GM23338 (cell line): ENCODE measurements around the gene CELA2A. TPM values are rescaled to one million over a fixed set of nuclear protein-coding genes. Genes with fewer than 3 reads are reported as not detected.

ENCODE experiments used
- ATAC-seq: fragments of 200-7000 bp; cut with Tn5 transposase; 3 replicates; pipeline ENCODE4 v1.9.1; 2020
- DNase-seq: peaks from one replicate; pipeline ENCODE4 v3.0.0-alpha.2; 2015; ENCODE audit warnings: low spot score
- H2AFZ ChIP-seq: fragments of 200-600 bp; sonication (generic); 2 replicates; pipeline ENCODE4 v1.8.0; 2016; ENCODE audit warnings: antibody characterized with exemption, mild to moderate bottlenecking, moderate library complexity
- H3F3A ChIP-seq: fragments of 200-600 bp; sonication (generic); replicated peaks from 2 replicates; pipeline ENCODE4 v1.8.0; 2017; ENCODE audit warnings: antibody characterized with exemption, mixed run types, low read depth
- H3K27ac ChIP-seq: fragments of 200-600 bp; sonication (generic); 2 replicates; pipeline ENCODE4 v1.6.1; 2016; ENCODE audit warnings: low read depth
- H3K27me3 ChIP-seq: fragments of 200-600 bp; sonication (generic); 2 replicates; pipeline ENCODE4 v1.8.0; 2016; ENCODE audit warnings: mild to moderate bottlenecking, mixed run types, moderate library complexity; ENCODE audit not compliant: insufficient read depth
- H3K36me3 ChIP-seq: fragments of 200-600 bp; sonication (generic); 2 replicates; pipeline ENCODE4 v1.8.0; 2016; ENCODE audit warnings: mild to moderate bottlenecking; ENCODE audit not compliant: insufficient read depth
- H3K4me1 ChIP-seq: fragments of 200-600 bp; sonication (generic); 2 replicates; pipeline ENCODE4 v1.8.0; 2016; ENCODE audit warnings: mild to moderate bottlenecking, moderate library complexity; ENCODE audit not compliant: insufficient read depth
- H3K4me2 ChIP-seq: fragments of 200-600 bp; sonication (generic); 2 replicates; pipeline ENCODE4 v1.7.1; 2017; ENCODE audit warnings: mixed run types
- H3K4me3 ChIP-seq: fragments of 200-600 bp; sonication (generic); 2 replicates; pipeline ENCODE4 v1.6.1; 2016; ENCODE audit warnings: mixed run types
- H3K79me2 ChIP-seq: fragments of 200-600 bp; sonication (generic); replicated peaks from 2 replicates; pipeline ENCODE4 v1.8.0; 2017; ENCODE audit warnings: mild to moderate bottlenecking; ENCODE audit not compliant: insufficient read depth
- H3K9me2 ChIP-seq: fragments of 200-600 bp; sonication (generic); 2 replicates; pipeline ENCODE4 v1.8.0; 2017; ENCODE audit not compliant: insufficient read depth
- H4K20me1 ChIP-seq: fragments of 200-600 bp; sonication (generic); replicated peaks from 2 replicates; pipeline ENCODE4 v1.8.0; 2017; ENCODE audit warnings: mild to moderate bottlenecking; ENCODE audit not compliant: insufficient read depth
- H3K27ac Mint-ChIP-seq: 2 replicates; pipeline ENCODE4 v1.8.0; 2020; ENCODE audit warnings: inconsistent platforms, mild to moderate bottlenecking, moderate library complexity, mixed read lengths
- H3K27me3 Mint-ChIP-seq: 3 replicates; pipeline ENCODE4 v1.8.0; 2022; ENCODE audit warnings: low read depth, mild to moderate bottlenecking, moderate library complexity, mixed read lengths, inconsistent platforms; ENCODE audit not compliant: insufficient read depth, poor library complexity
- H3K36me3 Mint-ChIP-seq: 3 replicates; pipeline ENCODE4 v1.8.0; 2021; ENCODE audit warnings: low read depth, mild to moderate bottlenecking, inconsistent platforms, moderate library complexity, mixed read lengths
- H3K4me1 Mint-ChIP-seq: 3 replicates; pipeline ENCODE4 v1.8.0; 2020; ENCODE audit warnings: mild to moderate bottlenecking, inconsistent platforms, mixed read lengths
- H3K4me3 Mint-ChIP-seq: 3 replicates; pipeline ENCODE4 v1.8.0; 2021; ENCODE audit warnings: moderate library complexity, mild to moderate bottlenecking, inconsistent platforms, mixed read lengths
- H3K9me3 Mint-ChIP-seq: 3 replicates; pipeline ENCODE4 v1.8.0; 2020; ENCODE audit warnings: moderate library complexity, mild to moderate bottlenecking, inconsistent platforms, mixed read lengths
- CREB1 ChIP-seq: fragments of 250-450 bp; sonication (Bioruptor Pico); IDR thresholded peaks from 2 replicates; pipeline ENCODE4 v1.5.0; 2020; ENCODE audit warnings: low read depth, mild to moderate bottlenecking, moderate library complexity
- CTCF ChIP-seq, 2 experiments: fragments of 200-600 bp in 1 of 2; sonication (generic) in 1 of 2; conservative IDR thresholded peaks; 2 replicates each; pipeline versions ENCODE4 v1.5.1 to v1.6.1; 2016 to 2017; ENCODE audit warnings: antibody characterized with exemption in 2 of 2, low read depth in 2 of 2, mild to moderate bottlenecking in 2 of 2, moderate library complexity in 1 of 2
- ETS1 ChIP-seq: IDR thresholded peaks from 2 replicates; pipeline ENCODE4 v1.6.1; 2016; ENCODE audit warnings: antibody characterized with exemption
- EZH2 ChIP-seq: fragments of 200-600 bp; sonication (generic); IDR thresholded peaks from one replicate; pipeline ENCODE4 v1.8.0; 2017; ENCODE audit warnings: antibody characterized with exemption, mild to moderate bottlenecking, low read depth; ENCODE audit not compliant: unreplicated experiment
- EZH2phosphoT487 ChIP-seq: fragments of 200-600 bp; sonication (generic); IDR thresholded peaks from one replicate; pipeline ENCODE4 v1.8.1; 2018; ENCODE audit warnings: antibody characterized with exemption; ENCODE audit not compliant: unreplicated experiment
- JUNB ChIP-seq: IDR thresholded peaks from one replicate; pipeline ENCODE4 v1.6.1; 2016; ENCODE audit warnings: antibody characterized with exemption; ENCODE audit not compliant: unreplicated experiment
- NANOG ChIP-seq: IDR thresholded peaks from 2 replicates; pipeline ENCODE4 v1.6.1; 2016; ENCODE audit warnings: antibody characterized with exemption, borderline replicate concordance
- POLR2AphosphoS5 ChIP-seq: IDR thresholded peaks from 2 replicates; pipeline ENCODE4 v1.6.1; 2016; ENCODE audit warnings: antibody characterized with exemption, low read depth
- REST ChIP-seq: IDR thresholded peaks from one replicate; pipeline ENCODE4 v1.6.1; 2018; ENCODE audit warnings: antibody characterized with exemption; ENCODE audit not compliant: unreplicated experiment
- STAT1 ChIP-seq: IDR thresholded peaks from one replicate; pipeline ENCODE4 v1.6.1; 2016; ENCODE audit warnings: antibody characterized with exemption; ENCODE audit not compliant: unreplicated experiment
- ZNF114 ChIP-seq: fragments of 250-450 bp; sonication (Bioruptor Pico); IDR thresholded peaks from 2 replicates; pipeline ENCODE4 v1.5.0; 2020; ENCODE audit warnings: mild to moderate bottlenecking, moderate library complexity
- ZNF331 ChIP-seq: fragments of 250-450 bp; sonication (Bioruptor Pico); IDR thresholded peaks from 2 replicates; pipeline ENCODE4 v1.5.0; 2020; ENCODE audit warnings: low read depth, mild to moderate bottlenecking, moderate library complexity
- ZNF462 ChIP-seq: fragments of 250-450 bp; sonication (Bioruptor Pico); IDR thresholded peaks from 2 replicates; pipeline ENCODE4 v1.5.0; 2020; ENCODE audit warnings: mild to moderate bottlenecking, moderate library complexity
- polyA plus RNA-seq: library from polyadenylated mRNA; unstranded; fragments of >200 nt; fragmentation: Nextera tagmentation; extraction: Ambion mirVana; gene quantifications from 2 replicates; pipeline ENCODE4 v1.2.1, GENCODE V29; 2016
- total RNA-seq: library from RNA; depleted of rRNA; stranded (reverse); fragments of >200 nt; shearing (Covaris generic); gene quantifications from 2 replicates; pipeline ENCODE4 v1.2.3, GENCODE V29; 2014

CELA2A gene
- total and polyA plus RNA-seq, 2 experiments from 2014 or later, result not detected

GRCh38 chr1:15418806-15419515, 37.6 kb upstream of the CELA2A start:
- Mint-ChIP-seq H3K4me1 (peaks cover 6% of the 10 kb centered on the region), H3K4me3 (no peak overlapping the region), H3K9me3 (peaks cover 8% of the 10 kb centered on the region; the same call in 2 of the 3 replicates), H3K36me3 (peaks cover 5% of the 10 kb centered on the region; the same call in 2 of the 3 replicates), H3K27ac (no peak overlapping the region), H3K27me3 (peaks cover 7% of the 10 kb centered on the region)
- Histone ChIP-seq H3K9me2 (no peaks in the 10 kb centered on the region), H3K4me3 (no peak overlapping the region), H2AFZ (no peak overlapping the region), H3K27ac (no peak overlapping the region), H3K79me2 (no peaks in the 10 kb centered on the region), H4K20me1 (no peaks in the 10 kb centered on the region; the same call in 1 of the 2 replicates), H3K4me1 (no peaks in the 10 kb centered on the region), H3K27me3 (no peaks in the 10 kb centered on the region), H3K4me2 (no peak overlapping the region), H3F3A (no peaks in the 10 kb centered on the region), H3K36me3 (no peaks in the 10 kb centered on the region)
- TF ChIP-seq ZNF462 (CRISPR knock-in tag) (no peak), ETS1 (no peak), ZNF114 (CRISPR knock-in tag) (no peak), EZH2phosphoT487 (no peak), CREB1 (CRISPR knock-in tag) (no peak), CTCF (conservative IDR thresholded peaks at IDR 0.05; ENCODE audit: low read depth in 2 of 2) (no peak), REST (no peak), EZH2 (no peak), ZNF331 (CRISPR knock-in tag) (no peak), POLR2AphosphoS5 (no peak), NANOG (no peak), STAT1 (no peak), JUNB (no peak)
- ATAC-seq (no peak), DNase-seq (no peak)
